ENCODE results near the gene RESP18. TPM values are rescaled to one million over a fixed set of nuclear protein-coding genes. Genes with fewer than 3 reads are reported as not detected.
"Not testable (repeated sequence)": the region's sequence is repeated elsewhere in the genome, so short reads cannot be mapped to it uniquely, and the experiment has no call there.

Gene RESP18
- total and polyA plus RNA-seq, 9 donors, result not detected

- Histone ChIP-seq H3K4me1 (ENCODE audit: insufficient read depth) (no peaks in the 10 kb centered on the region), H3K36me3 (no peaks in the 10 kb centered on the region), H3K27me3 (no peaks in the 10 kb centered on the region), H3K4me3 (no peak overlapping the region), H3K9me3 (no peaks in the 10 kb centered on the region), H3K27ac (no peak overlapping the region)
- TF ChIP-seq, protein P1, sequence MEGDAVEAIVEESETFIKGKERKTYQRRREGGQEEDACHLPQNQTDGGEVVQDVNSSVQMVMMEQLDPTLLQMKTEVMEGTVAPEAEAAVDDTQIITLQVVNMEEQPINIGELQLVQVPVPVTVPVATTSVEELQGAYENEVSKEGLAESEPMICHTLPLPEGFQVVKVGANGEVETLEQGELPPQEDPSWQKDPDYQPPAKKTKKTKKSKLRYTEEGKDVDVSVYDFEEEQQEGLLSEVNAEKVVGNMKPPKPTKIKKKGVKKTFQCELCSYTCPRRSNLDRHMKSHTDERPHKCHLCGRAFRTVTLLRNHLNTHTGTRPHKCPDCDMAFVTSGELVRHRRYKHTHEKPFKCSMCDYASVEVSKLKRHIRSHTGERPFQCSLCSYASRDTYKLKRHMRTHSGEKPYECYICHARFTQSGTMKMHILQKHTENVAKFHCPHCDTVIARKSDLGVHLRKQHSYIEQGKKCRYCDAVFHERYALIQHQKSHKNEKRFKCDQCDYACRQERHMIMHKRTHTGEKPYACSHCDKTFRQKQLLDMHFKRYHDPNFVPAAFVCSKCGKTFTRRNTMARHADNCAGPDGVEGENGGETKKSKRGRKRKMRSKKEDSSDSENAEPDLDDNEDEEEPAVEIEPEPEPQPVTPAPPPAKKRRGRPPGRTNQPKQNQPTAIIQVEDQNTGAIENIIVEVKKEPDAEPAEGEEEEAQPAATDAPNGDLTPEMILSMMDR (IDR thresholded peaks at IDR 0.05), result no peak
- TF ChIP-seq EP300 (IDR thresholded peaks at IDR 0.05) (no peak), POLR2A (IDR thresholded peaks at IDR 0.05) (no peak)
- intact Hi-C loops (cut with DNase I), result no loop called here
- no peak for DNase-seq
- 72 to 87% (median 75%) methylated on average over 4 of the region's 4 CpGs for WGBS, 3 donors
Measured at GRCh38 chr2:219325136-219325535, 7.4 kb downstream of the RESP18 start.

GRCh38 chr2:219323434-219323833 is 9.1 kb downstream of the RESP18 start:
- Histone ChIP-seq H3K27ac (no peak overlapping the region), H3K27me3 (no peaks in the 10 kb centered on the region), H3K4me1 (ENCODE audit: insufficient read depth) (no peaks in the 10 kb centered on the region), H3K36me3 (no peaks in the 10 kb centered on the region), H3K4me3 (no peak overlapping the region), H3K9me3 (no peaks in the 10 kb centered on the region)
- intact Hi-C loops (cut with DNase I), result no loop called here
- 56 to 61% (median 59%) methylated on average over 4 of the region's 4 CpGs for WGBS, 3 donors
- TF ChIP-seq, protein P1 (IDR thresholded peaks at IDR 0.05), result no peak
- TF ChIP-seq POLR2A (IDR thresholded peaks at IDR 0.05) (no peak), EP300 (IDR thresholded peaks at IDR 0.05) (no peak)
- no peak for DNase-seq

- H3K36me3 ChIP-seq, result no peaks in the 10 kb centered on the region
- no peak overlapping the region for H3K4me3 ChIP-seq
- H3K27ac ChIP-seq, result no peak overlapping the region
- TF ChIP-seq POLR2A (IDR thresholded peaks at IDR 0.05), result no peak
- TF ChIP-seq, protein P1 (IDR thresholded peaks at IDR 0.05), result no peak
- no peak for TF ChIP-seq EP300 (IDR thresholded peaks at IDR 0.05)
- DNase-seq, result no peak
- no peaks in the 10 kb centered on the region for H3K4me1 ChIP-seq (ENCODE audit: insufficient read depth)
- intact Hi-C loops (cut with DNase I), result no loop called here
- H3K9me3 ChIP-seq, result no peaks in the 10 kb centered on the region
- WGBS, 3 donors, result 88 to 89% (median 89%) methylated on average over 16 of the region's 16 CpGs
- H3K27me3 ChIP-seq, result no peaks in the 10 kb centered on the region
Measured at GRCh38 chr2:219314804-219315468, 17.6 kb downstream of the RESP18 start.

DNA sequence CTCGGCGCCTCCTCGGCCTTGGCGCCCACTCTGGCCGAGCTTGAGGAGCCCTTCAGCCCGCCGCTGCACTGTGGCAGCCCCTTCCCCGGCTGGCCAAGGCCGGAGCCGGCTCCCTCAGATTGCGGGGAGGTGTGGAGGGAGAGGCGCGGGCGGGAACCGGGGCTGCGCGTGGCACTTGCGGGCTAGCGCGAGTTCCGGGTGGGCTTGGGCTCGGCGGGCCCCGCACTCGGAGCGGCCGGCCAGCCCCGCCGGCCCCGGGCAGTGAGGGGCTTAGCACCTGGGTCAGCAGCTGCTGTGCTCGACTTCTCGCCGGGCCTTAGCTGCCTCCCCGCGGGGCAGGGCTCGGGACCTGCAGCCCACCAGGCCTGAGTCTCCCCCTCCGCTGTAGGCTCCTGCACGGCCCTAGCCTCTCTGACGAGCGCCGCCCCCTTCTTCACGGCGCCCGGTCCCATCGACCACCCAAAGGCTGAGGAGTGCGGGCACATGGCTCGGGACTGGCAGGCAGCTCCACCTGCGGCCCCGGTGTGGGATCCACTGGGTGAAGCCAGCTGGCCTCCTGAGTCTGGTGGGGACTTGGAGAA is 19.8 kb downstream of the RESP18 start:
- H3K4me1 ChIP-seq (ENCODE audit: insufficient read depth); H3K4me3 ChIP-seq; DNase-seq; H3K9me3 ChIP-seq; H3K36me3 ChIP-seq; intact Hi-C loops (cut with DNase I); H3K27me3 ChIP-seq; H3K27ac ChIP-seq: not testable (repeated sequence)
- WGBS, 3 donors, result 92% methylated on average over 38 to 49 of the region's 49 CpGs

DNA sequence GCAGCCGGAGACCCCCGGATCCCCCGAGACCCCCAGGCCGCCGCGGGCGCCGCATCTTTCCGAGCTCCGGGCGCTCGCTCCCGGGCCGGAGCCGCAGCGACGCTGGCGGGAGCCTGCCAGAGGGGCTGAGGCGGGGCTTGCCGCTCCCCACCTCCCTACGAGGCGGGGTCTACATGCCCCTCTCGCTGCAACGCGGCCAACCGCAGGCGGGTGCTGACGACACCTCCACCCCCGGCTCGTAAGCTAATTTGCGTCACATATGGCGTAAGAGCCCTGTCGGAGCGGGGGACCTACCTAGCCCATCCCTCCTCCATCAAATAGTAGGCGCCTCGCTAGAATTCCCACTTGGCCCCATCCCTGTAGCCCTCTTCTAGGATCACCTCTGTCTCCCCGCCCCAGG is 23.3 kb downstream of the RESP18 start, which contains the start of gene PTPRN:
Gene PTPRN (minus strand): TSS at position 124 of the 400 bp plus-strand sequence. CDS start 69 bp downstream, at position 55.
- DNase-seq, result no peak
- H3K27me3 ChIP-seq, result no peaks in the 10 kb centered on the region
- WGBS, 3 donors, result 1 to 3% (median 1%) methylated on average over 17 to 37 of the region's 37 CpGs
- H3K36me3 ChIP-seq, result no peaks in the 10 kb centered on the region
- no peak within 1 kb of the TSS for H3K4me3 ChIP-seq
- H3K4me1 ChIP-seq (ENCODE audit: insufficient read depth), result peaks cover 1% of the 10 kb centered on the region
- intact Hi-C loops (cut with DNase I), result no loop called here
- no peak within 1 kb of the TSS for H3K27ac ChIP-seq
- TF ChIP-seq POLR2A (IDR thresholded peaks at IDR 0.05) (no peak), EP300 (IDR thresholded peaks at IDR 0.05) (no peak)
- TF ChIP-seq, protein P1 (IDR thresholded peaks at IDR 0.05), result no peak
- H3K9me3 ChIP-seq, result no peaks in the 10 kb centered on the region

Measured in ovary (tissue), 9 donors.